Thoracic aorta (tissue), 2 donors: ENCODE measurements around the gene ANKRD11. TPM values are rescaled to one million over a fixed set of nuclear protein-coding genes. Genes with fewer than 3 reads are reported as not detected.

Experiments used
- ATAC-seq: fragments of 150-250 bp; one replicate; pipeline ENCODE4 v1.8.0; 2017; ENCODE audit warnings: low read depth; ENCODE audit not compliant: insufficient number of reproducible peaks, low FRiP score
- DNase-seq: peaks from one replicate; pipeline ENCODE4 v3.0.0-alpha.2; 2020; ENCODE audit warnings: low spot score
- H3K27ac ChIP-seq, 2 donors: fragments of 200-600 bp; sonication (generic); 1 replicate in 1 of 2; 2 replicates in 1 of 2; pipeline ENCODE4 v1.5.1; 2016; ENCODE audit warnings: mild to moderate bottlenecking in 2 of 2, moderate library complexity in 2 of 2
- H3K27me3 ChIP-seq: fragments of 200-600 bp; sonication (generic); replicated peaks from 2 replicates; pipeline ENCODE4 v1.6.0; 2016; ENCODE audit warnings: mild to moderate bottlenecking; ENCODE audit not compliant: insufficient read depth
- H3K36me3 ChIP-seq: fragments of 200-600 bp; sonication (generic); one replicate; pipeline ENCODE4 v1.5.1; 2016
- H3K4me1 ChIP-seq, 2 donors: fragments of 200-600 bp; sonication (generic); 1 replicate in 1 of 2; 2 replicates in 1 of 2; pipeline versions ENCODE4 v1.5.1 to v1.6.0; 2016; ENCODE audit warnings: low read depth in 2 of 2, mild to moderate bottlenecking in 1 of 2; ENCODE audit not compliant: control insufficient read depth in 1 of 2
- H3K4me3 ChIP-seq: fragments of 200-600 bp; sonication (generic); 2 replicates; pipeline ENCODE4 v1.5.1; 2016; ENCODE audit warnings: mild to moderate bottlenecking
- H3K9me3 ChIP-seq: fragments of 200-600 bp; sonication (generic); 2 replicates; pipeline ENCODE4 v1.5.1; 2016
- total RNA-seq, 2 donors: library from RNA; depleted of rRNA; stranded (reverse); fragments of >200 nt; gene quantifications; one replicate each; pipeline versions ENCODE4 v1.1.0 to v1.2.3, GENCODE V29; 2016
- TF ChIP-seq, protein P1 (sequence below): fragments of 200-600 bp; sonication (generic); IDR thresholded peaks from one replicate; pipeline ENCODE4 v1.5.1; 2019; ENCODE audit warnings: antibody characterized with exemption

ANKRD11 gene
- total RNA-seq, 2 donors from 2014 or later = 125 to 129 TPM

DNA sequence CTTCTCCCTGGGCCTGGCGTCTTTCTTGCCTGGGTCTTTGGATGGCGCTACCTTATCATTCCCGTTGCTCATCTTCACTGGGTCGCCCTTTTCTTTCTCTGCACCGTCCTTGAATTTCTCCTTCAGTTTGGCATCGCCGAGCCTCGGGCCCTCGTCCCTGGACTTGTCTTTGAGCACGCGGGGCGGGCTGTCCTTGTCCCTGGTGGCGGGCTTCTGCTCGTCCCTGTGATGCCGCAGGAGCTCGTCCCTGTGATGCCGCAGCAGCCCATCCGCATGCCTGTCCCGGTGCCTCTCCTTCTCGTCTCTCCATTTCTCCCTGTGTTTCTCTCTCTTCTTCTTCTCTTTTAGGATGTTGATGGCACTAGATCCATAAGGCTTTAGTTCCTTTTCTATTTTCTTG lies 208.5 kb downstream of the ANKRD11 start:
- no peaks in the 10 kb centered on the region for H3K9me3 ChIP-seq
- no peak overlapping the region for H3K27ac ChIP-seq
- no peaks in the 10 kb centered on the region for H3K27me3 ChIP-seq
- TF ChIP-seq, protein P1, sequence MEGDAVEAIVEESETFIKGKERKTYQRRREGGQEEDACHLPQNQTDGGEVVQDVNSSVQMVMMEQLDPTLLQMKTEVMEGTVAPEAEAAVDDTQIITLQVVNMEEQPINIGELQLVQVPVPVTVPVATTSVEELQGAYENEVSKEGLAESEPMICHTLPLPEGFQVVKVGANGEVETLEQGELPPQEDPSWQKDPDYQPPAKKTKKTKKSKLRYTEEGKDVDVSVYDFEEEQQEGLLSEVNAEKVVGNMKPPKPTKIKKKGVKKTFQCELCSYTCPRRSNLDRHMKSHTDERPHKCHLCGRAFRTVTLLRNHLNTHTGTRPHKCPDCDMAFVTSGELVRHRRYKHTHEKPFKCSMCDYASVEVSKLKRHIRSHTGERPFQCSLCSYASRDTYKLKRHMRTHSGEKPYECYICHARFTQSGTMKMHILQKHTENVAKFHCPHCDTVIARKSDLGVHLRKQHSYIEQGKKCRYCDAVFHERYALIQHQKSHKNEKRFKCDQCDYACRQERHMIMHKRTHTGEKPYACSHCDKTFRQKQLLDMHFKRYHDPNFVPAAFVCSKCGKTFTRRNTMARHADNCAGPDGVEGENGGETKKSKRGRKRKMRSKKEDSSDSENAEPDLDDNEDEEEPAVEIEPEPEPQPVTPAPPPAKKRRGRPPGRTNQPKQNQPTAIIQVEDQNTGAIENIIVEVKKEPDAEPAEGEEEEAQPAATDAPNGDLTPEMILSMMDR = no peak
- H3K4me3 ChIP-seq = no peak overlapping the region
- peaks cover 53% of the 10 kb centered on the region for H3K36me3 ChIP-seq
- no peaks in the 10 kb centered on the region for H3K4me1 ChIP-seq
- ATAC-seq = no peak
- DNase-seq = no peak

GRCh38 chr16:89281189-89281577 lies 209.2 kb downstream of the ANKRD11 start:
- TF ChIP-seq, protein P1 = no peak
- H3K36me3 ChIP-seq = peaks cover 48% of the 10 kb centered on the region
- no peaks in the 10 kb centered on the region for H3K9me3 ChIP-seq
- H3K27ac ChIP-seq = no peak overlapping the region
- DNase-seq = no peak
- H3K4me1 ChIP-seq = no peaks in the 10 kb centered on the region
- no peak for ATAC-seq
- H3K4me3 ChIP-seq = no peak overlapping the region
- no peaks in the 10 kb centered on the region for H3K27me3 ChIP-seq

GRCh38 chr16:89280546-89281188 lies 209.7 kb downstream of the ANKRD11 start:
- DNase-seq (no peak), ATAC-seq (no peak)
- no peak overlapping the region for H3K27ac ChIP-seq
- peaks cover 47% of the 10 kb centered on the region for H3K36me3 ChIP-seq
- no peak overlapping the region for H3K4me3 ChIP-seq
- TF ChIP-seq, protein P1 = no peak
- H3K9me3 ChIP-seq = no peaks in the 10 kb centered on the region
- H3K4me1 ChIP-seq = no peaks in the 10 kb centered on the region
- no peaks in the 10 kb centered on the region for H3K27me3 ChIP-seq

- Histone ChIP-seq H3K27me3 (no peaks in the 10 kb centered on the region), H3K4me3 (no peak overlapping the region), H3K4me1 (no peaks in the 10 kb centered on the region), H3K9me3 (no peaks in the 10 kb centered on the region), H3K27ac (no peak overlapping the region), H3K36me3 (peaks cover 47% of the 10 kb centered on the region)
- DNase-seq (no peak), ATAC-seq (no peak)
- TF ChIP-seq, protein P1 = no peak
Measured at GRCh38 chr16:89279666-89280481, 210.5 kb downstream of the ANKRD11 start.

DNA sequence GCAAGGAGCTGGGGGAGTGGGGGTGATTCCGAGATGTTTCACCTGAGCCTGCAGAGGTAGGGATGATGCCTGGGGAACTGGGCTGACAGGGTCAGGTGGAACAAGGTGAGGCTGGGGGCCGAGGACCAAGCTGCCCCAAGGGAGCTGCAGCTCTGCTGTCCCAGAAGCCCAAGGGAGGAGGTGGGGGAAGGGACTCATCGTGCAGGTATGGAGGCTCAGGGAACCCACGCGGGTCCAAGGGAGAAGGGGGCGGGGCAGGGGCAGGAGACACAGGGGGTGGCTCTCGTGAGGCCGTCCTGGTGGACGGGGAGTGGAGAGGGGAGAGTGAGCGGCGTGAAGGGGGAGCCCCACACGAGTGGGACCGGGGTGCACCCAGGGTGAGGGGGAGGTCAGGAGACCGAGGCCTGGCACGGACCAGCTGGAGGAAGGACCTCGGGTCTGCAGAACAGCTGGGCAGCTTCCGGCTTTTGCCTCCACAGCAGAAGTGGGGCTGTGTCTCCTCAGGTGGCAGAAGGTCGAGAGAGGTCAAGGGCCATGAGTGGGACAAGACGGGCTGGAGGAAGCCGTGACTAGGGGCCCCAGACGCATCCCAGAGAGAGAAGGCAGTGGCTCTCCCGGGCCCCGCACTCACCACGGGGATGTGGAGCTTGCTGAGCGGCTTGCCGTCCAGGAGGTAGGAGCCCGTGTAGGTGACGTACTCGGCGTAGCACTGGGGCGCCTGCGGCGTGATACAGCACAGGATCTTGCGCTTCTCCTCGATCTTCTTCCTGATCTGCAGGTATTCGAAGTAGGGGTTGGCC lies 211.7 kb downstream of the ANKRD11 start:
- no peaks in the 10 kb centered on the region for H3K4me1 ChIP-seq
- DNase-seq (no peak), ATAC-seq (no peak)
- peaks cover 52% of the 10 kb centered on the region for H3K36me3 ChIP-seq
- TF ChIP-seq, protein P1 = no peak
- H3K27me3 ChIP-seq = no peaks in the 10 kb centered on the region
- no peak overlapping the region for H3K27ac ChIP-seq
- H3K4me3 ChIP-seq = no peak overlapping the region
- no peaks in the 10 kb centered on the region for H3K9me3 ChIP-seq
